H1 (cell line): ENCODE measurements around the gene NT5M. TPM values are rescaled to one million over a fixed set of nuclear protein-coding genes. Genes with fewer than 3 reads are reported as not detected.

Experiments
- CTCF ChIA-PET: fragments of 300-600 bp; sonication (Branson Sonifier 250); formaldehyde crosslinking; loops from one replicate; lab custom pipeline; 2021; ENCODE audit not compliant: partially characterized antibody; lab: Charles Lee
- POLR2A ChIA-PET: fragments of 300-600 bp; sonication (Branson Sonifier 250); formaldehyde crosslinking; loops from one replicate; lab custom pipeline; 2021; ENCODE audit warnings: inconsistent platforms; ENCODE audit not compliant: partially characterized antibody; lab: Charles Lee
- DNase-seq, 2 experiments: peaks; one replicate each; pipeline versions ENCODE4 v3.0.0 to v3.0.0-alpha.2; 2010 to 2022; ENCODE audit warnings: low spot score in 2 of 2, low read depth in 1 of 2, mixed read lengths in 1 of 2
- FAIRE-seq: peaks from 2 replicates; lab custom pipeline; 2011; peaks lifted over from hg19 to GRCh38; lab: Jason Lieb, UNC
- H2AFZ ChIP-seq: 2 replicates; pipeline ENCODE4 v1.8.1; 2012; ENCODE audit warnings: low read length, inconsistent platforms
- H2AK5ac ChIP-seq: 2 replicates; pipeline ENCODE4 v1.6.1; 2013; ENCODE audit warnings: low read depth, low read length
- H2BK120ac ChIP-seq: replicated peaks from 2 replicates; pipeline ENCODE3; 2013; ENCODE audit warnings: low read depth, low read length, inconsistent platforms
- H2BK12ac ChIP-seq: 2 replicates; pipeline ENCODE4 v1.6.1; 2013; ENCODE audit warnings: low read depth, low read length
- H2BK15ac ChIP-seq: 2 replicates; pipeline ENCODE4 v1.6.1; 2013; ENCODE audit warnings: low read length
- H2BK20ac ChIP-seq: 2 replicates; pipeline ENCODE4 v1.6.1; 2013; ENCODE audit warnings: low read length
- H2BK5ac ChIP-seq: 2 replicates; pipeline ENCODE4 v1.6.1; 2013; ENCODE audit warnings: low read depth, low read length
- H3K14ac ChIP-seq: 2 replicates; pipeline ENCODE4 v1.6.1; 2013; ENCODE audit warnings: inconsistent platforms; ENCODE audit not compliant: insufficient read length
- H3K18ac ChIP-seq: 2 replicates; pipeline ENCODE4 v1.6.1; 2013; ENCODE audit warnings: low read length; ENCODE audit errors: extremely low read depth
- H3K23ac ChIP-seq: 2 replicates; pipeline ENCODE4 v1.6.1; 2013; ENCODE audit warnings: inconsistent platforms; ENCODE audit not compliant: insufficient read length
- H3K23me2 ChIP-seq: 2 replicates; pipeline ENCODE4 v1.6.1; 2013; ENCODE audit warnings: low read depth, low read length
- H3K27ac ChIP-seq: 2 replicates; pipeline ENCODE4 v1.6.1; 2011; ENCODE audit warnings: low read depth, low read length, inconsistent platforms
- H3K27me3 ChIP-seq, 4 experiments: replicated peaks in 1 of 4; 1 replicate in 1 of 4; 2 replicates in 3 of 4; pipeline versions ENCODE4 v1.6.1 to v1.8.1; 2011 to 2013; ENCODE audit warnings: low read length in 3 of 4, mild to moderate bottlenecking in 3 of 4, inconsistent platforms in 2 of 4, mixed read lengths in 2 of 4, moderate library complexity in 1 of 4; ENCODE audit not compliant: control insufficient read depth in 3 of 4, insufficient read depth in 3 of 4; ENCODE audit errors: extremely low read depth in 1 of 4
- H3K36me3 ChIP-seq, 4 experiments: 2 replicates each; pipeline versions ENCODE4 v1.6.1 to v1.8.1; 2011 to 2013; ENCODE audit warnings: mild to moderate bottlenecking in 4 of 4, low read length in 3 of 4, moderate library complexity in 2 of 4, control low read depth in 1 of 4, inconsistent platforms in 1 of 4; ENCODE audit not compliant: insufficient read depth in 4 of 4, control insufficient read depth in 2 of 4
- H3K4ac ChIP-seq: replicated peaks from 2 replicates; pipeline ENCODE3; 2013; ENCODE audit warnings: low read length, low read depth, mixed read lengths, inconsistent platforms; ENCODE audit not compliant: insufficient read length
- H3K4me1 ChIP-seq, 4 experiments: replicated peaks in 1 of 4; 1 replicate in 1 of 4; 2 replicates in 3 of 4; pipeline versions ENCODE4 v1.6.1 to v1.8.1; 2011 to 2013; ENCODE audit warnings: low read length in 3 of 4, inconsistent platforms in 2 of 4, mixed read lengths in 1 of 4; ENCODE audit not compliant: insufficient read depth in 4 of 4, control insufficient read depth in 3 of 4
- H3K4me2 ChIP-seq, 2 experiments: 2 replicates each; pipeline versions ENCODE4 v1.6.1 to v1.8.1; 2011 to 2013; ENCODE audit warnings: low read depth in 2 of 2, low read length in 2 of 2, control low read depth in 1 of 2, inconsistent platforms in 1 of 2, mild to moderate bottlenecking in 1 of 2; ENCODE audit not compliant: insufficient read depth in 1 of 2
- H3K4me3 ChIP-seq, 4 experiments: fragments of 200-600, 300-600 bp in 1 of 4; sonication (generic), shearing (Covaris generic), sonication (Bioruptor Twin) in 1 of 4; 2 replicates each; pipeline versions ENCODE4 v1.5.1 to v1.8.1; 2011 to 2016; ENCODE audit warnings: low read length in 4 of 4, low read depth in 3 of 4, control low read depth in 2 of 4, inconsistent platforms in 2 of 4, mild to moderate bottlenecking in 2 of 4, mixed read lengths in 1 of 4, moderate library complexity in 1 of 4; ENCODE audit not compliant: insufficient read depth in 2 of 4; ENCODE audit errors: extremely low read depth in 1 of 4
- H3K56ac ChIP-seq: replicated peaks from 2 replicates; pipeline ENCODE3; 2013; ENCODE audit warnings: low read depth, mild to moderate bottlenecking, mixed read lengths, low read length, inconsistent platforms; ENCODE audit not compliant: insufficient read length
- H3K79me1 ChIP-seq: 2 replicates; pipeline ENCODE4 v1.6.1; 2013; ENCODE audit warnings: low read depth, low read length, control low read depth
- H3K79me2 ChIP-seq, 2 experiments: 2 replicates each; pipeline versions ENCODE4 v1.6.1 to v1.8.1; 2012 to 2013; ENCODE audit warnings: low read length in 2 of 2, mild to moderate bottlenecking in 2 of 2, inconsistent platforms in 1 of 2; ENCODE audit not compliant: insufficient read depth in 2 of 2, control insufficient read depth in 1 of 2
- H3K9ac ChIP-seq, 4 experiments: replicated peaks in 1 of 4; 1 replicate in 1 of 4; 2 replicates in 3 of 4; pipeline versions ENCODE4 v1.6.1 to v1.8.1; 2011 to 2013; ENCODE audit warnings: low read depth in 3 of 4, low read length in 3 of 4, control low read depth in 2 of 4, mild to moderate bottlenecking in 2 of 4, moderate library complexity in 2 of 4, inconsistent platforms in 1 of 4; ENCODE audit errors: extremely low read depth in 1 of 4
- H3K9me3 ChIP-seq, 2 experiments: 2 replicates each; pipeline versions ENCODE4 v1.6.1 to v1.8.1; 2012 to 2013; ENCODE audit warnings: mild to moderate bottlenecking in 2 of 2, moderate library complexity in 2 of 2, control low read depth in 1 of 2, inconsistent platforms in 1 of 2, low read depth in 1 of 2, low read length in 1 of 2, mixed read lengths in 1 of 2; ENCODE audit not compliant: insufficient read depth in 2 of 2
- H4K20me1 ChIP-seq, 2 experiments: replicated peaks in 1 of 2; 2 replicates each; pipeline versions ENCODE3 to v1.8.1; 2011 to 2013; ENCODE audit warnings: inconsistent platforms in 2 of 2, low read length in 2 of 2, mild to moderate bottlenecking in 1 of 2; ENCODE audit not compliant: insufficient read depth in 2 of 2, control insufficient read depth in 1 of 2
- H4K5ac ChIP-seq: 2 replicates; pipeline ENCODE4 v1.6.1; 2013; ENCODE audit warnings: low read length, low read depth, mixed read lengths, inconsistent platforms; ENCODE audit not compliant: insufficient read length
- H4K8ac ChIP-seq: 2 replicates; pipeline ENCODE4 v1.8.0; 2013; ENCODE audit warnings: mild to moderate bottlenecking, moderate library complexity, low read length, inconsistent platforms; ENCODE audit not compliant: insufficient read depth; ENCODE audit errors: extremely low read depth
- H4K91ac ChIP-seq: replicated peaks from 2 replicates; pipeline ENCODE3; 2013; ENCODE audit warnings: low read length, mixed read lengths, inconsistent platforms; ENCODE audit not compliant: insufficient read length
- NANOG ChIP-seq: IDR thresholded peaks from 2 replicates; pipeline ENCODE4 v1.6.1; 2011; ENCODE audit warnings: low read length, low read depth, mild to moderate bottlenecking, inconsistent platforms; ENCODE audit not compliant: insufficient read depth, poor library complexity, severe bottlenecking
- SIRT6 ChIP-seq: IDR thresholded peaks from one replicate; pipeline ENCODE4 v1.7.1; 2012; ENCODE audit warnings: low read length, inconsistent platforms
- WGBS, 2 experiments: shearing (Covaris generic) in 1 of 2; methylation state at CpG; one replicate each; pipeline versions ENCODE4 v1.1.6 to v1.1.7; 2013 to 2015; ENCODE audit warnings: low lambda C conversion rate in 2 of 2, mixed read lengths in 2 of 2, inconsistent platforms in 1 of 2, low coverage in 1 of 2, missing lambda C conversion rate in 1 of 2; ENCODE audit not compliant: insufficient replicate concordance in 2 of 2, insufficient coverage in 1 of 2, insufficient read length in 1 of 2; ENCODE audit errors: extremely low coverage in 1 of 2, missing lambda C conversion rate in 1 of 2; 5-methylcytosine and 5-hydroxymethylcytosine counted together
- polyA plus RNA-seq, 7 experiments: library from polyadenylated mRNA; depleted of rRNA in 3 of 7; stranded (reverse) in 5 of 7; unstranded in 2 of 7; fragments of >200 nt in 5 of 7; fragments of 200-250 nt in 2 of 7; gene quantifications; 1 replicate in 5 of 7; 2 replicates in 1 of 7; 4 replicates in 1 of 7; pipeline versions ENCODE4 v1.2.1 to v1.2.3, GENCODE V29; 2011 to 2013; ENCODE audit warnings: missing spikeins in 2 of 7, mixed read lengths in 2 of 7
- total RNA-seq: library from RNA; stranded (reverse); fragmentation: NEBNext Ultra II Directional; extraction: Animal tissue kit (Norgen Biotek cat#: 25700); gene quantifications from 2 replicates; pipeline ENCODE4 v1.2.1, GENCODE V29; 2021

NT5M gene
- total and polyA plus RNA-seq, 2 of the 8 experiments (the other 6 are each of a cell fraction or from before 2014, with no cell fraction given): 7.6 to 18.2 TPM

DNA sequence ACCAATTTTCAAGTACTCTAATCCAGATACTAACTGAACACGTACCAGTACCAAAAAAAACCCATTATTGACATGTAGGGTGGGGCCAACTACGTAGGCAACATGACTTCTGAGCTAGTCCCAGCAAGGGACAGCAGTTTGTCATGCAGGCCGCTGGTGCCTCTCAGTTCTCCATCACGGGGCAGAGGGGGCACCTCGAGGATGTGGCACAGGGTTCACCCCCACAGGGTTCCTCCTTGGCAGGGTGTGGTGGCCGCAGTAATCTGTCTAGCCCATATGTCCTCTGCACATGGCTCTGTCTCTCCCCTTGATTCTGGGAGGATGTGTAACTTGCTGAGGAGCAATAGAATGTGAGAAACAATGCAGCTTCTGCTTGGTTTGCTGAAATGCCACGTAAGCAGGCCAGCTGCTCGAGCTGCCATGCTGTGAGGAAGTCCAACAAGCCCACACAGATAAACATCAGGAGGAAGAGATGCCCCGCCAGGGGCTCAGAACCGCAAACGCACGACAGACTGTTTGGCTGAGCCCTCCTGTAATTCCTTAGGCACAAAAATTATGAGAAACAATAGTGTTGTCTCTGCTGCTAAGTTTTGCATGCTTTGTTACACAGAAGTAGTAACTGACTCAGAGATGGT, 62.4 kb downstream of the NT5M start:
- H4K91ac ChIP-seq: no peak overlapping the region
- no peaks in the 10 kb centered on the region for H3K79me1 ChIP-seq
- 82% methylated on average over 12 of the region's 12 CpGs; no CpG with 5 or more reads in 1 of the 2 experiments for WGBS, 2 experiments
- 0 out of 7 replicates have a peak, but pooled peaks cover 0 to 2% (median 0%) of the 10 kb centered on the region in 4 experiments for H3K4me1 ChIP-seq
- no peak overlapping the region for H3K14ac ChIP-seq
- H2BK5ac ChIP-seq: no peak overlapping the region
- no peak overlapping the region for H2BK12ac ChIP-seq
- H3K27me3 ChIP-seq: no peaks in the 10 kb centered on the region
- no peak overlapping the region for H2BK120ac ChIP-seq
- no peak overlapping the region for H3K56ac ChIP-seq
- H3K4me2 ChIP-seq: no peak overlapping the region
- H3K36me3 ChIP-seq: no peaks in the 10 kb centered on the region
- H3K23me2 ChIP-seq: no peaks in the 10 kb centered on the region
- H3K18ac ChIP-seq: no peak overlapping the region
- no peak overlapping the region for H2BK15ac ChIP-seq
- no peak overlapping the region for H3K4ac ChIP-seq
- H4K5ac ChIP-seq: no peak overlapping the region
- H2BK20ac ChIP-seq: no peak overlapping the region
- no peak overlapping the region; the same call in 1 of the 2 replicates for H4K8ac ChIP-seq
- H3K9me3 ChIP-seq: no peaks in the 10 kb centered on the region
- H2AFZ ChIP-seq: no peak overlapping the region
- ChIA-PET CTCF (interaction anchor here (1.7 to 9.2 kb wide), 3 partner anchors 13 to 22 kb away, joined by 6 to 94 read pairs (median 8); no protein-coding TSS in a partner anchor), POLR2A (interaction anchor here (0.6 kb wide), 1 partner anchor 31 kb away, joined by 3 read pairs; no protein-coding TSS in a partner anchor)
- H2AK5ac ChIP-seq: no peak overlapping the region
- H3K23ac ChIP-seq: no peak overlapping the region
- no peak overlapping the region for H3K9ac ChIP-seq
- no peak for TF ChIP-seq SIRT6
- TF ChIP-seq NANOG: no peak
- H4K20me1 ChIP-seq: no peaks in the 10 kb centered on the region
- DNase-seq: no peak
- no peaks in the 10 kb centered on the region for H3K79me2 ChIP-seq
- no peak overlapping the region for H3K27ac ChIP-seq
- no peak for FAIRE-seq
- no peak overlapping the region for H3K4me3 ChIP-seq
